HG03558 (cell line): ENCODE results near the gene PLXNA2.

Experiments used
- ATAC-seq: cut with Tn5 transposase; IDR thresholded peaks from one replicate; pipeline ENCODE4 v1.9.1; 2021; ENCODE audit warnings: moderate number of reproducible peaks; ENCODE audit not compliant: unreplicated experiment; ENCODE audit errors: extremely low read depth

PLXNA2 gene

DNA sequence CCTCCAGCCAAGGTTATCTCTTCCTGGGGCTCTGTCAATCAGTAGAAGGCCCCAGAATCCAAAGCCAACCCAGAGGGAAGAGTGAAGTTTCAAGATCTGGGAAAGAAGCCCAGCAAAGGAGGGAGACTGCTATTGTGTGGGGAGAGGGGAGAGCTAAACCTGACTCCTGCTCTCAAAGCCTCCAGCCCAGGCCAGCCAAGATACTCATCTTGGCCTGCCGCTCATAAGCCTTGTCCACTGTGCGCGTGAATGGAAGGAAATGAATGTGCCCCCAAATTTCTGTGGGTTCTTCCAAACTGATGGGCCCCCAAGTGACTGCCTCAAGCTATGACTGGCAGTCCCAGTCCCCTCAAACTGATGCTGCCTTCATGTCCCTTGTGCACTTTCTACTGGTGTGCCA lies 2.0 kb downstream of the PLXNA2 start:
- ATAC-seq, result no peak

DNA sequence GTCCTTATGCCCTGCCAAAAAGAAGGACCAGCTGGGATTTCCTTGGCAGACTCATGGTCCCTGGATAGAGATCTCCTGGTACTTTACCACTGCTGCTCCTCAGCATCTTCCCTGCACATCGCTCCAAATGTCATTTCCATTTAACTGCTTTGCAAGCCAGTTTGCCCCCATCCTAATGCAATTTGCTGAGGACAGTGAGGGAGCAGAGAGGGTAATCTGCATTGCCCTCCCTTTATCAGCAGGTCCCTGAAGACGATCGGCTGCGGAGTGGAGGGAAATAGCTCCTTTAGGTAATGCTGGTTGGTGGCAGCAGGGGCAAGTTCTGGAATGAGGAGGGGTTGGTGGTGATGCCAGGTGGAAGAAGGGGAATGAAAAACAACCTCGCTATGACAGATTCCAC lies 2.7 kb downstream of the PLXNA2 start:
- no peak for ATAC-seq

DNA sequence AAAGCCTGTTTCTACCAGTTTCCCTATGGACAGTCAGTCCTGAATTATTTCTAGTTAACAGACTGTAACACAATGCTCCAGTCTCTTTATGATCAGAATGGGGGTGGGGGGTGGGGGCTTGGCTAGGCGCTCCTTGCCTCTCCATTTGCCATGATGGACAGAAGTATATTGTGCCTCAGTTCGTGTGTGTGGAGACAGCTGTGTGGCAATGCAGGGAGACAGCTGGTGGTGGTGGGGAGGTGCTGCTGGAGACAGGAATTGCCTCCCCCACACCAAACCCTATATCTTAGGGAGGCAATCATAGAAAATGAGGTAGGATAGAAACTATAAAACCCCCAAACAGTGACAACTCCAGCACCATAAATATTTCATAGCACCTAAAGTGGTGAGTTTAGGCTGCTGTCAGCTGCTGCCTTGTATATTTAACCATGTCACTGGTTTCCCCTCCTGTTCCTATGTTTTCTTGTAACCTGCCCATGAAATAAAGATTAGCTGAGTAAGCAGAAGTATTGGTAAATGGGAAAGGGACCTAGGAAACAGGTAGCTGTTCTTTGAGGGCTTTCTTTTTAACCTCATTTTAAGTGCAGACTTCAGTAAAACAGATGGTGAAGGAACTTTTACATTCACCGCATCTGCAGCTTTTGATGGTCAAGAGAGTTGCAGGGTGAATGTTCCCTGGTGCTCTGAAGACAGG lies 3.4 kb downstream of the PLXNA2 start:
- no peak for ATAC-seq

DNA sequence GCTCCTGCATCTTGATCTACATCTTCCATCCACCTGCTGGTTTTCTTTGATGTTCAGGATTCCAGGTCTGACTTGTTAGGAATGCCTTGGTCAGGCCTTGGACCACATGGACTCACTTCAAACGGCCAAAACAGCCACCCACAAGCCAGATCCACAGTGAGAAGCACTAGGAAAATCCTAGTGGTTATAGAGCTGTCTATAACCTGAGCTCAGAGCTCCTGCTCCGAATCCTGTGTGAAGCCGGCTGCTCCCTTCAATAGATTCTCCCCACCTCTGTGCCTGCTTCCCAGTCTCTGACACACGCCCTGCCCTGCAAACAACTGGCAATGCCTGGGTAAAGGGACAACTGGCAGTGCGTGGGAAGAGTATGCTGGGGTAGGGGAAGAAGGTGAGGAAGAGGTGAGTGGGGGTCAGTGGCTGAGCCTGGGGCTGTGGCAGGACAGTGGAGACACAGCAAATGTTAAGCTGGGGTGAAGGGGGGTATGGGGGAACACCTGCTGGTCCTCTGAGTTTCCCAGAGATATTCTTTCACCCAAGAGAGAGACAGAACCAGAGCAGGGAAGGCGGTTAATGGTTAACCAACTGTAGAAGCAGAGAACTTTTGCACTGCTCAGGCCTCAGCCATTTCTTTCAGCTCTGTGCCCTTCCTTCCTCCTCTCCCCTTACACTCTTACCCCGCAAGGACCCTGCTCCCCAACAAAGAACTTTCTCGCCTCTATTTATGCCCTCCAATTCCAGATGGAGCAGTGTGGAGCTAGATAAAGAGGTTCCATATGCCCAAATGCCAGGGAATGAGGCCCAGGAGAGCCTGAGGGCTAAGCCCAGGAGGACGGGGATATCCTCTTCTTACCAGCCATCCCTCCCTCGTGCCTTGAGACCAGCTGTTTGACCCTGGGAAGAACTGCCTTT lies 4.5 kb downstream of the PLXNA2 start:
- ATAC-seq, result no peak

- ATAC-seq, result no peak
Observed at GRCh38 chr1:208238710-208239472, 5.3 kb downstream of the PLXNA2 start.

DNA sequence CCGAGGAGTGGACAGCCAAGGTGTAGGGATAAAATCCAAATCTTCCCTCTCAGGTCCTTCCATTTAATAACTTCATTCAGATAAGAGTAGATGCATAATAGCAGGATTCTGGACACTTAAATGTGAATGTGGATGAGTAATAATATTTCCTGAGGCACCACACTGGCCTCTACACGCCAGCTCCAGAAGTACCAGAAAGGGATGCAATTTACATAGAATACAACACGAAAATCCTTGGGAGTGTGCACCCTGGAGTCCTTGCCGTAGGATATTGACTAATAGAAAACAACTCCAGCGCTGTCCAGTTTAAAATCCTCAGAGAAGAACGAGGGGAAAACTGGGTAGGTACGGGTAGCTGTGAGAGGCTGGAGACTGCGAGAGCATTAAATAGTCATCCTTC lies 6.9 kb downstream of the PLXNA2 start:
- no peak for ATAC-seq

GRCh38 chr1:208235982-208236761 lies 8.0 kb downstream of the PLXNA2 start:
- ATAC-seq, result no peak

GRCh38 chr1:208235356-208235981 lies 8.7 kb downstream of the PLXNA2 start:
- no peak for ATAC-seq

DNA sequence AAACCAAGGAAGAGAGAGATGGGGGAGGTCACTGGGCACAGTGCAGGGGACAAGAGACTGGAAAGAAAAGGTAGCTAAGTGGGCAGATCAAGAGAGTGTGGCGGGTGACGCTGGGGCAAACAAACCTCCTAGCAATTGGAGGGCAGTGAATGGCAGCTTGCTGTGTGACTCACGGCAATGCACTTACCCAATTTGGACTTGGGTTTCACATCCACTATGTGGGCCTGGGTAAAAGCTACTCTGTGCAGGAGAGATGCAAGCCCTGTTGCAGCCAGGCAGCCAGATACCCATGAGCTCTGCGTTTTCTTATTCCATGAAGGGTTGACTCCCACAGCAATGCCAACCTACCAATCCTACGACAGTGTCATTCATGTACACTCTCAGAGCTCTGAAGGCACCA lies 9.5 kb downstream of the PLXNA2 start:
- no peak for ATAC-seq

GRCh38 chr1:208233978-208234377 lies 10.2 kb downstream of the PLXNA2 start:
- no peak for ATAC-seq

DNA sequence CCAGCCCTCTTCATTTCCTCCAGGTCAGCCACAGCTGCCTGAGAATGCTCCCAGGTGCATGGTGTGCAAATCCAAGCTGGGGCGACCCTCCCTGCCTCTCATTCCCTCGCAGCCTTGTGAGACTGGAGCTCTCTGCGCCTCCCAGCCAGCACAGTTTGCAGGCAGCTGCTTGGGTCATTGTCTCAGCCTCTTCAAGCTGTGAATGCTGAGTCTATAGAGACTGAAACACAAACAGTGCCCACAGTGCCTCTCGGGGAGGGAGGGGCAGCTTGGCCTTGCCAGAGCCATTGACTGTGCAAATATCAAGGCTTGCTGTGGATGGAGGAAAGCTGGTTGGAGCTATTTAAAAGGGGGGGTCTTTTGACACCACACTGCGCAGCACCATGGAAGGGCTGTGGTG lies 10.6 kb downstream of the PLXNA2 start:
- no peak for ATAC-seq

DNA sequence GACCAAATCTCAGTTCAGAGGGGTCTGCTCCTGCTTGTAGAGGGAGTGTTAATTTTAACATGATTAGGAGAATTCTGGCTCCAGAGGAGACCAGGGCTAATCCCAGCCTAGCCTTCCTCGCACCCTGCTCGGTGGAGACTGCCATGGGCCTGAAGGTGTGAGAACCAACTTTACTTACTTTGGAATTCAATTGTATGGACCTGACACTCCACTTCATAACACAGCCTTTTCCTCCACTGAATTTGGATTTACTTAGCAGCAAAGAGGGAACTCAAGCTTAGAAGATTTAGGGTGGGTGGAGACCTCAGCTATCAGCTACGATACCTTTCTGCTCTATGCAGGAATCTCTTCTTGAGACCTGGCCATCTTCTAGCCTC lies 11.5 kb downstream of the PLXNA2 start:
- ATAC-seq, result no peak

- ATAC-seq, result no peak
Observed at GRCh38 chr1:208231881-208232661, 12.1 kb downstream of the PLXNA2 start.

GRCh38 chr1:208230668-208231529 lies 13.3 kb downstream of the PLXNA2 start:
- no peak for ATAC-seq

GRCh38 chr1:208228550-208228949 lies 15.6 kb downstream of the PLXNA2 start:
- no peak for ATAC-seq

DNA sequence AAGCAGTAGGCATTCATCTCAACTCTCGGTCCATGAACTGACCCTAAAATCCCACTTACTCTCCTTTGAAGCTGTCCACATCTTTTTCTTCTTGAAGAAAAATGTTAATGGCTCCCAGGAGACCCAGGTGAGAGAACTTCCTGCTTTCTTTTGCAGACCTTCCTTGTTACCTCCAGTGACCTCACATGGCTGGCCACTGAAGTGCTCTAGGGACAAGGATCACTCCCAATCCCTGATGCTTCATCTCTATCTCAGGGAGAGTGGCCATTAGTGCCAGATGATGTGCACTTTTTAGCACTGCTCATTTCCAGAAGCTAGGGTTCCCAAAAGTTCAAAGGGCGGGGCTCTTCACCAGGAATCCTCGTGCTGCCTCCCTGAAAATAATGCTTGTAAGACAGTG lies 16.2 kb downstream of the PLXNA2 start:
- ATAC-seq, result no peak

GRCh38 chr1:208227366-208227765 lies 16.8 kb downstream of the PLXNA2 start:
- ATAC-seq, result no peak
